ENCODE results near the gene DNAL1. TPM values are rescaled to one million over a fixed set of nuclear protein-coding genes. Genes with fewer than 3 reads are reported as not detected.
"Not testable (repeated sequence)": the region's sequence is repeated elsewhere in the genome, so short reads cannot be mapped to it uniquely, and the experiment has no call there.

Gene DNAL1
- total RNA-seq, 1 experiment from 2014 or later: 10.3 TPM

DNA sequence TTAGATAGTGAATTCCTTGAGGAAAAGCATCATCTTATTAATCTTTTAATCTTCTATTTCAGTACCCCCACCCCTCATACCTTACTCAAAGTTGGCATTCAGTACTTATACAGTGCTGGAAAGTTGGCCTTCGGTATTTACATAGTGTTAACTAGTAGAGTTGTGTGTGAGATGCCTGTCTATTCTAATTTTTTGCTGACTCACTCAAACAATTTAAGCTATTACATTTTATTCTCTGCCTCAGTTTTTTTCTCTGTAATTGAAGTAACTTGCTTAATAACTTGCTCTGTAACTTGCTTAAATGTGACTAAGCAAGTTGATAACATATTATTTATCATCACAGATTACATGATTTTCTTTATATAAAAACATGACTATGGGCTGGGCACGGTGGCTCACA, 20.3 kb downstream of the DNAL1 start:
- Histone ChIP-seq H3K36me3 (no peaks in the 10 kb centered on the region), H3K27ac (no peak overlapping the region), H3K27me3 (no peaks in the 10 kb centered on the region), H3K4me1 (peaks cover 30% of the 10 kb centered on the region), H3K4me3 (no peak overlapping the region), H3K9me3 (replicated peaks) (no peaks in the 10 kb centered on the region)
- no peak for DNase-seq

GRCh38 chr14:73666583-73666982, 21.8 kb downstream of the DNAL1 start:
- H3K27me3 ChIP-seq: no peaks in the 10 kb centered on the region
- no peak overlapping the region for H3K27ac ChIP-seq
- H3K4me3 ChIP-seq: no peak overlapping the region
- no peaks in the 10 kb centered on the region for H3K9me3 ChIP-seq (replicated peaks)
- peaks cover 17% of the 10 kb centered on the region for H3K4me1 ChIP-seq
- H3K36me3 ChIP-seq: no peaks in the 10 kb centered on the region
- no peak for DNase-seq

GRCh38 chr14:73667854-73668253, 23.1 kb downstream of the DNAL1 start:
- Histone ChIP-seq H3K4me3 (no peak overlapping the region), H3K36me3 (no peaks in the 10 kb centered on the region), H3K4me1 (peaks cover 4% of the 10 kb centered on the region), H3K9me3 (replicated peaks) (no peaks in the 10 kb centered on the region), H3K27ac (no peak overlapping the region), H3K27me3 (no peaks in the 10 kb centered on the region)
- no peak for DNase-seq

DNA sequence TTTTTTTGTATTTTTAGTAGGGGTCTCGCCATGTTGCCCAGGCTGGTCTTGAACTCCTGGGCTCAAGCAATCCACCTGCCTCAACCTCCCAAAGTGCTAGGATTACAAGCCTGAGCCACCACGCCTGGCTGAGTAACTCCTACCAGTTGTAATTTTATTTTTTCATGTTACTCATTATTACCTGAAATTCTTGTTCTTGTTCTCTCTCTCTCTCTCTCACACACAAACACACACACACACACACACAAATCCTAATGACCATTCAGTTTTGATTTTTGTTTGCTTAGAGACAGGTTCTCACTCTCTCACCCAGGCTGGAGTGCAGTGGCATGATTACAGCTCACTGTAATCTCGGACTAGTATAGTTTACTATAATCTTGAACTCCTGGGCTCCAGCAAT, 30.2 kb downstream of the DNAL1 start:
- no peak overlapping the region for H3K4me3 ChIP-seq
- H3K36me3 ChIP-seq: no peaks in the 10 kb centered on the region
- no peak for DNase-seq
- H3K27ac ChIP-seq: no peak overlapping the region
- H3K9me3 ChIP-seq (replicated peaks): no peaks in the 10 kb centered on the region
- no peaks in the 10 kb centered on the region for H3K27me3 ChIP-seq
- no peaks in the 10 kb centered on the region for H3K4me1 ChIP-seq

DNA sequence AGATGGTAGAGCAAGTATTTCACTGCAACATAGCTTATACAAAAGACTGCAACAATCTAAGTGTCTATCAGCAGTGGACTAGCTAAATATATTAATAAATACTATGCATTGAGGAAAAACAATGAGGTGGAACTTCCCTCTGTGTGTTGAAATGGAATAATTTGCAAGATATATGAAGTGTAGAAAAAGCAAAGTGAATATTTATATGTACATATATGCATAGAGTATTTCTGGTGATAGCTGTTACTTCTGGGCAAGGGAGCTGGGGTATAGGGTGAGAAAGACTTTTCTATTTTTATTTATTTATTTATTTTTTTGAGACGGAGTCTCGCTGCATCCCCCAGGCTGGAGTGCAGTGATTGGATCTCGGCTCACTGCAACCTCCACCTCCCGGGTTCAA, 33.9 kb downstream of the DNAL1 start:
- no peak for DNase-seq
- no peaks in the 10 kb centered on the region for H3K36me3 ChIP-seq
- H3K4me3 ChIP-seq: no peak overlapping the region
- H3K4me1 ChIP-seq: no peaks in the 10 kb centered on the region
- H3K27ac ChIP-seq: no peak overlapping the region
- H3K9me3 ChIP-seq (replicated peaks): no peaks in the 10 kb centered on the region
- H3K27me3 ChIP-seq: no peaks in the 10 kb centered on the region

DNA sequence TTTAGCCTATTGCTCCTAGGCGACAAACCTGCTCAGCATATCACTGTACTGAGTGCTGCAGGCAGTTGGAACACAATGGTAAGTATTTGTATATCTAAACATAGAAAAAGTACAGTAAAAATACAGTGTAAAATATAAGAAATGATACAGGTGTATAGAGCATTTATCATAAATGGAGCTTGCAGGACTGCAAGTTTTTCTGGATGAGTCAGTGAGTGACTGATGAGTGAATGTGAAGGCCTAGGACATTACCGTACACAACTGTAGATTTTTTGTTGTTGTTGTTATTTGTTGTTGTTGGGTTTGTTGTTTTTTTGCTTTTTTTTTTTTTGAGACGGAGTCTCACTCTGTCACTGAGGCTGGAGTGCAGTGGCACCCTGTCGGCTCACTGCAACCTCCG, 36.0 kb downstream of the DNAL1 start:
- DNase-seq: no peak
- H3K4me3 ChIP-seq: no peak overlapping the region
- H3K4me1 ChIP-seq: no peaks in the 10 kb centered on the region
- H3K27me3 ChIP-seq: no peaks in the 10 kb centered on the region
- no peak overlapping the region for H3K27ac ChIP-seq
- H3K36me3 ChIP-seq: no peaks in the 10 kb centered on the region
- H3K9me3 ChIP-seq (replicated peaks): no peaks in the 10 kb centered on the region

GRCh38 chr14:73684627-73685026, 39.8 kb downstream of the DNAL1 start:
- Histone ChIP-seq H3K4me1 (no peaks in the 10 kb centered on the region), H3K9me3 (replicated peaks) (no peaks in the 10 kb centered on the region), H3K36me3 (no peaks in the 10 kb centered on the region), H3K27me3 (no peaks in the 10 kb centered on the region), H3K4me3 (no peak overlapping the region), H3K27ac (no peak overlapping the region)
- no peak for DNase-seq

DNA sequence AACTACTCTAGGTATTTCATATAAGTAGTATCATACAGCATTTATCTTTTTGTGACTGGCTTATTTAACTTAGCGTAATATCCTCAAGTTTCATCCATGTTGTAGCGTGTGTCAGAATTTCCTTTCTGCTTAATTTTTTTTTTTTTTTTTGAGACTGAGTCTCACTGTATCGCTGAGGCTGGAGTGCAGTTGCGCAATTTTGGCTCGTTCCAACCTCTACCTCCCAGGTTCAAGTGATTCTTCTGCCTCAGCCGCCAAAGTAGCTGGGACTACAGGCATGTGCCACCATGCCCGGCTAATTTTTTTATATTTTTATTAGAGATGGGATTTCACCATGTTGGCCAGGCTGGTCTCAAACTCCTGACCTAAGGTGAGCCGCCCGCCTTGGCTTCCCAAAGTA, 40.5 kb downstream of the DNAL1 start:
- H3K4me1 ChIP-seq: no peaks in the 10 kb centered on the region
- no peaks in the 10 kb centered on the region for H3K36me3 ChIP-seq
- H3K27ac ChIP-seq: no peak overlapping the region
- DNase-seq: no peak
- no peak overlapping the region for H3K4me3 ChIP-seq
- no peaks in the 10 kb centered on the region for H3K27me3 ChIP-seq
- H3K9me3 ChIP-seq (replicated peaks): no peaks in the 10 kb centered on the region

DNA sequence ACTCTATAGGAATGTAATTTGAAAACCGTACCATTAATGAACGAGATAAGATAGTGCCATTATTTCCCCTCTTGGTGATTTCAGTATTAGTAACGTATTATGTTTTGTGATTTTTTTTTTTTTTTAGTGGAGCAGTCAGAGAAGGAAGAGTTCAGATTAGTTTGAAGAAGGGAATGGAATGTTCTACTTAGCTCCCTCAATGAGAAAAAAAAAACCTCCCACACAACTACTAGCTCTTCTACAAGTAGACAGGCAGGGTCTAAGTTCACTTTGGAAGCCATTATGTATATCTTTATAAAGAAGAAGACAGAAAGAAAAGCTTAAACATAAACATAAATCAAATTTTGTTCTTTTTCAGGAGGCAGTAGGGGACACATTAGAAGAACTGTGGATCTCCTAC, 42.1 kb downstream of the DNAL1 start:
- H3K9me3 ChIP-seq (replicated peaks): no peaks in the 10 kb centered on the region
- no peak for DNase-seq
- H3K27ac ChIP-seq: no peak overlapping the region
- H3K27me3 ChIP-seq: no peaks in the 10 kb centered on the region
- no peaks in the 10 kb centered on the region for H3K4me1 ChIP-seq
- H3K4me3 ChIP-seq: no peak overlapping the region
- no peaks in the 10 kb centered on the region for H3K36me3 ChIP-seq

DNA sequence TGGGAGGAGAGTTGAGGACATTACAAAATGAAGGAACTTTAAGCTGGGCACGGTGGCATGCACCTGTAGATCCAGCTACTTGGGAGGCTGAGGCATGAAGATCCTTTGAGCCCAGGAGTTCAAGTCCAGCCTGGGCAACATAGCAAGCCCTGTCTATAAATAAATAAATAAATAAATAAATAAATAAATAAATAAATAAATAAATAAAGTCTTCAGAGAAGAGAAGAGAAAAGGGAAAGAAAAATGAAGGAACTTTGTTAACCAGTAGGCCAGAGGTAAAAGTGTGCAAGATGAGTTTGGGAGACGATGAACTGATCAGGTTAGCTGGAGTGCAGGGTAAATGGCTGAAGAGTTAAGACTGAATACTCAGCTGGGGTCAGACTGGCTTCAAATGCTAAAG, 49.3 kb downstream of the DNAL1 start:
- no peak for DNase-seq
- Histone ChIP-seq H3K36me3 (no peaks in the 10 kb centered on the region), H3K27me3 (no peaks in the 10 kb centered on the region), H3K9me3 (replicated peaks) (no peaks in the 10 kb centered on the region), H3K4me1 (no peaks in the 10 kb centered on the region), H3K4me3 (no peak overlapping the region), H3K27ac (no peak overlapping the region)

GRCh38 chr14:73695082-73695481, 50.3 kb downstream of the DNAL1 start:
- Histone ChIP-seq H3K4me3 (no peak overlapping the region), H3K9me3 (replicated peaks) (no peaks in the 10 kb centered on the region), H3K36me3 (no peaks in the 10 kb centered on the region), H3K27ac (no peak overlapping the region), H3K4me1 (no peaks in the 10 kb centered on the region), H3K27me3 (no peaks in the 10 kb centered on the region)
- DNase-seq: no peak

DNA sequence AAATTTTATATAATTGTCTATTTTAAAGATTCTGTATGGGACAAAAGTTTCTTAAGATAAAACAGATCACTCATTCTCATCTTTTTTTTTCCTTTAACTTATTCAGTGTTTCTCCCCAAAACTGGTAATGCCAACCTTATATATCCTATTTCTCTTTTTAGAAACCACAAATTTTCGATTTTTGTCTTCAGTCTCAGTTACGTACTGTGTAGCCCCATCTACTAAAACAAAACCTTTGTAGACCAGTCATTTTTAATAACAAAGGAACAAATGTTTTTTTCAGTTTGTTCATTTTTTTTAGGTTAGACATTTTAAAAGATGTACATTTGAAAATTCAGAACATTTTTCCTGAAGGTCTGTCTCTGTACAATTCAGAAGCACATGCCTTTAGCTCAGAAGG, 51.2 kb downstream of the DNAL1 start:
- Histone ChIP-seq H3K4me3 (no peak overlapping the region), H3K27me3 (no peaks in the 10 kb centered on the region), H3K9me3 (replicated peaks) (no peaks in the 10 kb centered on the region), H3K36me3 (no peaks in the 10 kb centered on the region), H3K4me1 (no peaks in the 10 kb centered on the region), H3K27ac (no peak overlapping the region)
- no peak for DNase-seq

DNA sequence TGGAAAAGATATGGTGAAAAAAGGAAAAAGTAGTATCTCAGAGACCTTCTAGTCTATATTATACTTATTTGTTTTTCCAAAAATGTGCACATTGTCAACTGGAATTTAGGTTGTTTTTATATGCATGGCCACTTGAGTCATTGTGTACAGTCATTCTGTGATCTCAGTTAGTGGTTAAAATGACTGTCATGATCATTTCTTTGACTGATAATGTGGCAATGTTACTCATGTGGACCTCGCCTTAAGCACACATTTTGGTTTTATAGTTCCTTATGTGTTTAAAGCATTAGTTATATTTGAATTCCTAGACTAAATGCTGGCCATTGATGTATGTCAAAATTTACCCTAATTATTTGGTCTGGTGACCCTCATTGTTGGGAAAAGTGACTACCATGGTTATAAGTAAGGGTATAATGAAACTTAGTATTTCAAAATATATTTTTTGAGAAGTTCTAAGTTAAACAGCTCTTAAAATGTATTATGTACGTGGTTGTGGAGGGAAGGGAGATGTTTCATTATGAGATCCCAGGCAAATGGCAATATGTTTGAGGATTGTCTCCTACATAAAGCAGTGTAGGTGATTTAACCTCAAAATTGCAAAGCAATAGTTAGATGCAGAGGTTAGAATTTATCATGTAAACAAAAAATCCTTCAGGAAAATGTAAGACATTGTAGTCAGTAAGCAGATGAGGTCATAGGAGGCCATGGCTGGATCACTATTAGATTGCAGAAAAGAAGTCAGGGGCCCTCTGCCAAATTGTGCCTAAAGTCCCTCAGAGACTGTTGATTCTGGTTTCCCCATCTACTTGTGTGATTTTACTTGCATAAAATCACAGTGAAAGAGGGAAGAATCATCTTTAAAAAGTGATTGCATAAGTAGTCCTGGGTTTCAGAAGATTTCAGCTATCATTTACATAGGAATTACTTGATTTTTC, 51.9 kb downstream of the DNAL1 start:
- H3K27ac ChIP-seq: no peak overlapping the region
- H3K9me3 ChIP-seq (replicated peaks): no peaks in the 10 kb centered on the region
- no peak for DNase-seq
- no peaks in the 10 kb centered on the region for H3K4me1 ChIP-seq
- H3K4me3 ChIP-seq: no peak overlapping the region
- H3K27me3 ChIP-seq: no peaks in the 10 kb centered on the region
- H3K36me3 ChIP-seq: no peaks in the 10 kb centered on the region

- DNase-seq: no peak
- H3K36me3 ChIP-seq: no peaks in the 10 kb centered on the region
- H3K27ac ChIP-seq: no peak overlapping the region
- no peaks in the 10 kb centered on the region for H3K27me3 ChIP-seq
- H3K9me3 ChIP-seq (replicated peaks): no peaks in the 10 kb centered on the region
- H3K4me1 ChIP-seq: no peaks in the 10 kb centered on the region
- H3K4me3 ChIP-seq: no peak overlapping the region
These were observed 55.5 kb downstream of the DNAL1 start for GRCh38 chr14:73700325-73700724.

DNA sequence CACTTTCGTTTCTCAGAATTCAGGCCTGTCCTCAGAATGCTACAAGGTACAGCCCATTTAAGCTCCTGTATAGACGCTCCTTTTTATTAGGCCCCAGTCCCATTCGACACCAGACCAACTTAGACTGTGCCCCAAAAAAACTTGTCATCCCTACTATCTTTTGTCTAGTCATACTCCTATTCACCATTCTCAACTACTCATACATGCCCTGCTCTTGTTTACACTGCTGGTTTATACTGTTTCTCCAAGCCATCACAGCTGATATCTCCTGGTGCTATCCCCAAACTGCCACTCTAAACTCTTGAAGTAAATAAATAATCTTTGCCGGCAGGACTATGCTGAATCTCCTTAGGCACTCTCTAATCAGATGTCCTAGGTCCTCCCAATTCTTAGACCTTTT, 63.3 kb downstream of the DNAL1 start:
- not testable (repeated sequence) for H3K4me3 ChIP-seq; H3K9me3 ChIP-seq (replicated peaks)

GRCh38 chr14:73709904-73710469, 65.2 kb downstream of the DNAL1 start:
- no peak overlapping the region for H3K4me3 ChIP-seq
- H3K4me1 ChIP-seq: peaks cover 10% of the 10 kb centered on the region
- H3K36me3 ChIP-seq: no peaks in the 10 kb centered on the region
- H3K27me3 ChIP-seq: no peaks in the 10 kb centered on the region
- H3K9me3 ChIP-seq (replicated peaks): no peaks in the 10 kb centered on the region
- no peak for DNase-seq
- no peak overlapping the region for H3K27ac ChIP-seq

More for the DNA sequence above, 63.3 kb downstream of the DNAL1 start:
- H3K36me3 ChIP-seq, H3K4me1 ChIP-seq, DNase-seq, H3K27ac ChIP-seq, H3K27me3 ChIP-seq: not testable (repeated sequence)

All from SJCRH30 (cell line).